GM19452 (cell line): Measurements from ENCODE around the gene ABLIM2.

Source experiments
- ATAC-seq: cut with Tn5 transposase; IDR thresholded peaks from one replicate; pipeline ENCODE4 v1.9.1; 2021; ENCODE audit not compliant: unreplicated experiment

The ABLIM2 gene

GRCh38 chr4:8159537-8160232, 1.1 kb upstream of the ABLIM2 start:
- ATAC-seq = no peak

- no peak for ATAC-seq
These were observed 486 bp downstream of the ABLIM2 start for GRCh38 chr4:8157944-8158709.

GRCh38 chr4:8157496-8157895, 1.1 kb downstream of the ABLIM2 start:
- no peak for ATAC-seq

GRCh38 chr4:8156617-8157016, 2.0 kb downstream of the ABLIM2 start:
- ATAC-seq = no peak

- ATAC-seq = no peak
These were observed 2.8 kb downstream of the ABLIM2 start for GRCh38 chr4:8155660-8156421.

GRCh38 chr4:8155048-8155447, 3.6 kb downstream of the ABLIM2 start:
- no peak for ATAC-seq

GRCh38 chr4:8153441-8153840, 5.2 kb downstream of the ABLIM2 start:
- no peak for ATAC-seq

- ATAC-seq = no peak
These were observed 5.8 kb downstream of the ABLIM2 start for GRCh38 chr4:8152865-8153257.

- no peak for ATAC-seq
These were observed 6.3 kb downstream of the ABLIM2 start for GRCh38 chr4:8152090-8152864.

GRCh38 chr4:8151165-8151650, 7.4 kb downstream of the ABLIM2 start:
- no peak for ATAC-seq

GRCh38 chr4:8150152-8151090, 8.2 kb downstream of the ABLIM2 start:
- no peak for ATAC-seq

- ATAC-seq = no peak
These were observed 8.9 kb downstream of the ABLIM2 start for GRCh38 chr4:8149664-8150063.

- no peak for ATAC-seq
These were observed 9.7 kb downstream of the ABLIM2 start for GRCh38 chr4:8148785-8149435.

- ATAC-seq = no peak
These were observed 10.5 kb downstream of the ABLIM2 start for GRCh38 chr4:8148159-8148558.

GRCh38 chr4:8147231-8147970, 11.2 kb downstream of the ABLIM2 start:
- no peak for ATAC-seq

GRCh38 chr4:8146157-8146556, 12.5 kb downstream of the ABLIM2 start:
- ATAC-seq = no peak

GRCh38 chr4:8144359-8144758, 14.3 kb downstream of the ABLIM2 start:
- no peak for ATAC-seq

GRCh38 chr4:8143392-8144140, 15.0 kb downstream of the ABLIM2 start:
- no peak for ATAC-seq
